HG03460 (cell line): ENCODE data around the gene GID8.
"Not testable (repeated sequence)": the region's sequence is repeated elsewhere in the genome, so short reads cannot be mapped to it uniquely, and the experiment has no call there.

Experiments used
- ATAC-seq: cut with Tn5 transposase; IDR thresholded peaks from one replicate; pipeline ENCODE4 v1.9.1; 2021; ENCODE audit not compliant: unreplicated experiment

The GID8 gene

GRCh38 chr20:62956387-62957135, 18.6 kb downstream of the GID8 start:
- ATAC-seq = no peak

- no peak for ATAC-seq
These were observed 19.5 kb downstream of the GID8 start for GRCh38 chr20:62957136-62958117.

- no peak for ATAC-seq
These were observed 20.6 kb downstream of the GID8 start for GRCh38 chr20:62958388-62959100.

- no peak for ATAC-seq
These were observed 21.4 kb downstream of the GID8 start for GRCh38 chr20:62959101-62959971.

- ATAC-seq = no peak
These were observed 22.1 kb downstream of the GID8 start for GRCh38 chr20:62959998-62960436.

- not testable (repeated sequence) for ATAC-seq
These were observed 22.7 kb downstream of the GID8 start for GRCh38 chr20:62960446-62961309.

- ATAC-seq = no peak
These were observed 23.4 kb downstream of the GID8 start for GRCh38 chr20:62961310-62961783.

GRCh38 chr20:62961799-62962198, 23.9 kb downstream of the GID8 start:
- no peak for ATAC-seq

- no peak for ATAC-seq
These were observed 24.4 kb downstream of the GID8 start for GRCh38 chr20:62962221-62962879.

- no peak for ATAC-seq
These were observed 25.1 kb downstream of the GID8 start for GRCh38 chr20:62962891-62963613.

- no peak for ATAC-seq
These were observed 25.9 kb downstream of the GID8 start for GRCh38 chr20:62963614-62964397.

GRCh38 chr20:62964700-62965099, 26.8 kb downstream of the GID8 start:
- no peak for ATAC-seq

- no peak for ATAC-seq
These were observed 27.4 kb downstream of the GID8 start for GRCh38 chr20:62965363-62965771.

- no peak for ATAC-seq
These were observed 28.5 kb downstream of the GID8 start for GRCh38 chr20:62966212-62967148.

GRCh38 chr20:62967149-62967501, 29.2 kb downstream of the GID8 start:
- no peak for ATAC-seq
